ENCODE results near the gene FOXO6. TPM values are rescaled to one million over a fixed set of nuclear protein-coding genes. Genes with fewer than 3 reads are reported as not detected.

The FOXO6 gene
- total RNA-seq, 1 experiment from 2014 or later = 5.4 TPM

DNA sequence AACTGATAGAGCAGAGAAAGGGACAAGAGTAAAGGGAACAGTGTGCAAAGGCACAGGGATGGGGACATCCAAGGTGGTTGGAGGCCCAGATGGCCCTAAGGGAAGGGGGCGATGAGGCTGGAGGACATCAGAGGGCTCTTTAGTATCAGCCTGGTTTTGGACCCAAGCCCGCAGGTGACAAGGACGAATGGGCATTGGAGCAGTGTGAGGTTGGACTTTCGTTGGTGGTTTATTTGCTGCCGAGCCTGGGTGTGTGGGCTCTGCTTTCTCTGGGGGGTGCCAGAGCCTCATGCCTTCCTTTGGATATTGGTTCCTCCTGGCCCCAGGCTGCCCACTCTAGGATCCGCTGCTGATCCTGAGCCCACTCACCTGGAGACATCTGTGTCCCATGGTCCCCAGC is 12.1 kb downstream of the FOXO6 start (continued):
- TF ChIP-seq, protein P1, sequence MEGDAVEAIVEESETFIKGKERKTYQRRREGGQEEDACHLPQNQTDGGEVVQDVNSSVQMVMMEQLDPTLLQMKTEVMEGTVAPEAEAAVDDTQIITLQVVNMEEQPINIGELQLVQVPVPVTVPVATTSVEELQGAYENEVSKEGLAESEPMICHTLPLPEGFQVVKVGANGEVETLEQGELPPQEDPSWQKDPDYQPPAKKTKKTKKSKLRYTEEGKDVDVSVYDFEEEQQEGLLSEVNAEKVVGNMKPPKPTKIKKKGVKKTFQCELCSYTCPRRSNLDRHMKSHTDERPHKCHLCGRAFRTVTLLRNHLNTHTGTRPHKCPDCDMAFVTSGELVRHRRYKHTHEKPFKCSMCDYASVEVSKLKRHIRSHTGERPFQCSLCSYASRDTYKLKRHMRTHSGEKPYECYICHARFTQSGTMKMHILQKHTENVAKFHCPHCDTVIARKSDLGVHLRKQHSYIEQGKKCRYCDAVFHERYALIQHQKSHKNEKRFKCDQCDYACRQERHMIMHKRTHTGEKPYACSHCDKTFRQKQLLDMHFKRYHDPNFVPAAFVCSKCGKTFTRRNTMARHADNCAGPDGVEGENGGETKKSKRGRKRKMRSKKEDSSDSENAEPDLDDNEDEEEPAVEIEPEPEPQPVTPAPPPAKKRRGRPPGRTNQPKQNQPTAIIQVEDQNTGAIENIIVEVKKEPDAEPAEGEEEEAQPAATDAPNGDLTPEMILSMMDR (IDR thresholded peaks at IDR 0.05) = no peak
- TF ChIP-seq MYBL2 (CRISPR knock-in tag; IDR thresholded peaks at IDR 0.05) = no peak
- TF ChIP-seq, protein P2, sequence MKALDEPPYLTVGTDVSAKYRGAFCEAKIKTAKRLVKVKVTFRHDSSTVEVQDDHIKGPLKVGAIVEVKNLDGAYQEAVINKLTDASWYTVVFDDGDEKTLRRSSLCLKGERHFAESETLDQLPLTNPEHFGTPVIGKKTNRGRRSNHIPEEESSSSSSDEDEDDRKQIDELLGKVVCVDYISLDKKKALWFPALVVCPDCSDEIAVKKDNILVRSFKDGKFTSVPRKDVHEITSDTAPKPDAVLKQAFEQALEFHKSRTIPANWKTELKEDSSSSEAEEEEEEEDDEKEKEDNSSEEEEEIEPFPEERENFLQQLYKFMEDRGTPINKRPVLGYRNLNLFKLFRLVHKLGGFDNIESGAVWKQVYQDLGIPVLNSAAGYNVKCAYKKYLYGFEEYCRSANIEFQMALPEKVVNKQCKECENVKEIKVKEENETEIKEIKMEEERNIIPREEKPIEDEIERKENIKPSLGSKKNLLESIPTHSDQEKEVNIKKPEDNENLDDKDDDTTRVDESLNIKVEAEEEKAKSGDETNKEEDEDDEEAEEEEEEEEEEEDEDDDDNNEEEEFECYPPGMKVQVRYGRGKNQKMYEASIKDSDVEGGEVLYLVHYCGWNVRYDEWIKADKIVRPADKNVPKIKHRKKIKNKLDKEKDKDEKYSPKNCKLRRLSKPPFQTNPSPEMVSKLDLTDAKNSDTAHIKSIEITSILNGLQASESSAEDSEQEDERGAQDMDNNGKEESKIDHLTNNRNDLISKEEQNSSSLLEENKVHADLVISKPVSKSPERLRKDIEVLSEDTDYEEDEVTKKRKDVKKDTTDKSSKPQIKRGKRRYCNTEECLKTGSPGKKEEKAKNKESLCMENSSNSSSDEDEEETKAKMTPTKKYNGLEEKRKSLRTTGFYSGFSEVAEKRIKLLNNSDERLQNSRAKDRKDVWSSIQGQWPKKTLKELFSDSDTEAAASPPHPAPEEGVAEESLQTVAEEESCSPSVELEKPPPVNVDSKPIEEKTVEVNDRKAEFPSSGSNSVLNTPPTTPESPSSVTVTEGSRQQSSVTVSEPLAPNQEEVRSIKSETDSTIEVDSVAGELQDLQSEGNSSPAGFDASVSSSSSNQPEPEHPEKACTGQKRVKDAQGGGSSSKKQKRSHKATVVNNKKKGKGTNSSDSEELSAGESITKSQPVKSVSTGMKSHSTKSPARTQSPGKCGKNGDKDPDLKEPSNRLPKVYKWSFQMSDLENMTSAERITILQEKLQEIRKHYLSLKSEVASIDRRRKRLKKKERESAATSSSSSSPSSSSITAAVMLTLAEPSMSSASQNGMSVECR (CRISPR knock-in tag; IDR thresholded peaks at IDR 0.05; ENCODE audit: borderline replicate concordance) = no peak
- no peak for TF ChIP-seq CDX4 (CRISPR knock-in tag; IDR thresholded peaks at IDR 0.05; ENCODE audit: borderline replicate concordance)

DNA sequence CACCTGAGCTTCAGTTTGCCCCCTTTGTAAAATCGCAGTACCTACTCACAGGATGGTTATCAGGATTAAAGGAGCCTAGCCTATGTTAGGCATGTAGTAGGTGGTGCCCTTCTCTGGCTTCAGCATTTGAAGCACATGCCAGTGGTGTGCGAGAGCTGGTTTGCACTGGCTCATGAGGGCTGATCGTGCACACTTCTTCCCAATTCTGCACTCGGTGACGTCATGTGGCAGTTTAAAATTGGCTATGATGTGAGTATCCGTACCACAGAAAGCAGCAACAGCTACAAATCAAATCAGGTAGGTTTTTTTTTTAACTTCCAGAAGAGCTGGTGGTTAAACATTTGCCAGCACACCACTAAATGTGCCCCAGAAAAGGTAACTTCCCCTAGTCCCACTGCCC is 13.5 kb downstream of the FOXO6 start:
- H3K27ac Mint-ChIP-seq = no peak overlapping the region
- POLR2A ChIA-PET = no interaction called here
- no peak for ATAC-seq
- DNase-seq (ENCODE audit: low spot score) = no peak
- no peak overlapping the region for H3K4me3 Mint-ChIP-seq
- TF ChIP-seq, protein P3, sequence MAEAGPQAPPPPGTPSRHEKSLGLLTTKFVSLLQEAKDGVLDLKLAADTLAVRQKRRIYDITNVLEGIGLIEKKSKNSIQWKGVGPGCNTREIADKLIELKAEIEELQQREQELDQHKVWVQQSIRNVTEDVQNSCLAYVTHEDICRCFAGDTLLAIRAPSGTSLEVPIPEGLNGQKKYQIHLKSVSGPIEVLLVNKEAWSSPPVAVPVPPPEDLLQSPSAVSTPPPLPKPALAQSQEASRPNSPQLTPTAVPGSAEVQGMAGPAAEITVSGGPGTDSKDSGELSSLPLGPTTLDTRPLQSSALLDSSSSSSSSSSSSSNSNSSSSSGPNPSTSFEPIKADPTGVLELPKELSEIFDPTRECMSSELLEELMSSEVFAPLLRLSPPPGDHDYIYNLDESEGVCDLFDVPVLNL (CRISPR knock-in tag; IDR thresholded peaks at IDR 0.05; ENCODE audit: borderline replicate concordance, low read depth) = no peak
- TF ChIP-seq ZBTB21 (CRISPR knock-in tag; IDR thresholded peaks at IDR 0.05; ENCODE audit: borderline replicate concordance) (no peak), ZBTB43 (CRISPR knock-in tag; IDR thresholded peaks at IDR 0.05) (no peak)
- peaks cover 53% of the 10 kb centered on the region for H3K4me1 Mint-ChIP-seq
- H3K27me3 Mint-ChIP-seq (ENCODE audit: low read depth) = peaks cover 12% of the 10 kb centered on the region
- no peaks in the 10 kb centered on the region for H3K36me3 Mint-ChIP-seq
- no peaks in the 10 kb centered on the region for H3K9me3 Mint-ChIP-seq
- CTCF ChIA-PET = interaction anchor here (1.3 to 1.5 kb wide), 2 partner anchors 14 to 20 kb away, joined by 4 to 6 read pairs; partner anchors contain the start of gene FOXO6

DNA sequence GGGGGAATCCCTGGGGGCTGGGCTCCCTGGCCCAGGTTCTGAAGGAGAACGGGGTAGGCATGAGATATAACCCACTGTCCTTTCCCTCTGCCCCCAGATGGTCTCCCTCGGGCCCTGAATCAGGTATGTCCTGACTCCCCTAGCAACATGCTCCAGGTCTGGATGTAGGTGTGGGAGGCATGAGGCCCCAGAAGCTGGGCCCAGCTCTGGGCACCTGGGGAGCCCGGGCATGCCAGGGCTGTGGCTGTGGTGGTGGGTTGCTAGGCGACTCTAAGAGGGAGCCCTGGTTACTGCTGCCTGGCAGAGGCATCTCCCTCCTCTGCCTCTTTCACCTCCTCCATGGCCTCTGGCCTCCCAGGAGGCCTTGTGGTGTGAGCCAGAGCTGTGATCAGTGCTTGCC is 16.2 kb downstream of the FOXO6 start:
- no peak for ATAC-seq
- Mint-ChIP-seq H3K9me3 (no peaks in the 10 kb centered on the region), H3K27me3 (ENCODE audit: low read depth) (peaks cover 28% of the 10 kb centered on the region), H3K27ac (no peak overlapping the region), H3K36me3 (no peaks in the 10 kb centered on the region), H3K4me3 (no peak overlapping the region), H3K4me1 (peaks cover 44% of the 10 kb centered on the region)
- DNase-seq (ENCODE audit: low spot score) = no peak
- CTCF ChIA-PET = interaction anchor here (0.7 to 4.0 kb wide), 4 partner anchors 16 to 57 kb away, joined by 3 to 21 read pairs (median 6); partner anchors contain the start of gene FOXO6
- POLR2A ChIA-PET = no interaction called here
- TF ChIP-seq GTF2I (CRISPR knock-in tag; conservative IDR thresholded peaks at IDR 0.05) = no peak
- TF ChIP-seq EMX1 (CRISPR knock-in tag; IDR thresholded peaks at IDR 0.05) = no peak
- TF ChIP-seq, protein P4, sequence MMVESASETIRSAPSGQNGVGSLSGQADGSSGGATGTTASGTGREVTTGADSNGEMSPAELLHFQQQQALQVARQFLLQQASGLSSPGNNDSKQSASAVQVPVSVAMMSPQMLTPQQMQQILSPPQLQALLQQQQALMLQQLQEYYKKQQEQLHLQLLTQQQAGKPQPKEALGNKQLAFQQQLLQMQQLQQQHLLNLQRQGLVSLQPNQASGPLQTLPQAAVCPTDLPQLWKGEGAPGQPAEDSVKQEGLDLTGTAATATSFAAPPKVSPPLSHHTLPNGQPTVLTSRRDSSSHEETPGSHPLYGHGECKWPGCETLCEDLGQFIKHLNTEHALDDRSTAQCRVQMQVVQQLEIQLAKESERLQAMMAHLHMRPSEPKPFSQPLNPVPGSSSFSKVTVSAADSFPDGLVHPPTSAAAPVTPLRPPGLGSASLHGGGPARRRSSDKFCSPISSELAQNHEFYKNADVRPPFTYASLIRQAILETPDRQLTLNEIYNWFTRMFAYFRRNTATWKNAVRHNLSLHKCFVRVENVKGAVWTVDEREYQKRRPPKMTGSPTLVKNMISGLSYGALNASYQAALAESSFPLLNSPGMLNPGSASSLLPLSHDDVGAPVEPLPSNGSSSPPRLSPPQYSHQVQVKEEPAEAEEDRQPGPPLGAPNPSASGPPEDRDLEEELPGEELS (CRISPR knock-in tag; IDR thresholded peaks at IDR 0.05) = no peak
- TF ChIP-seq OVOL2 (CRISPR knock-in tag; IDR thresholded peaks at IDR 0.05; ENCODE audit: borderline replicate concordance) = no peak
- TF ChIP-seq, protein P5, sequence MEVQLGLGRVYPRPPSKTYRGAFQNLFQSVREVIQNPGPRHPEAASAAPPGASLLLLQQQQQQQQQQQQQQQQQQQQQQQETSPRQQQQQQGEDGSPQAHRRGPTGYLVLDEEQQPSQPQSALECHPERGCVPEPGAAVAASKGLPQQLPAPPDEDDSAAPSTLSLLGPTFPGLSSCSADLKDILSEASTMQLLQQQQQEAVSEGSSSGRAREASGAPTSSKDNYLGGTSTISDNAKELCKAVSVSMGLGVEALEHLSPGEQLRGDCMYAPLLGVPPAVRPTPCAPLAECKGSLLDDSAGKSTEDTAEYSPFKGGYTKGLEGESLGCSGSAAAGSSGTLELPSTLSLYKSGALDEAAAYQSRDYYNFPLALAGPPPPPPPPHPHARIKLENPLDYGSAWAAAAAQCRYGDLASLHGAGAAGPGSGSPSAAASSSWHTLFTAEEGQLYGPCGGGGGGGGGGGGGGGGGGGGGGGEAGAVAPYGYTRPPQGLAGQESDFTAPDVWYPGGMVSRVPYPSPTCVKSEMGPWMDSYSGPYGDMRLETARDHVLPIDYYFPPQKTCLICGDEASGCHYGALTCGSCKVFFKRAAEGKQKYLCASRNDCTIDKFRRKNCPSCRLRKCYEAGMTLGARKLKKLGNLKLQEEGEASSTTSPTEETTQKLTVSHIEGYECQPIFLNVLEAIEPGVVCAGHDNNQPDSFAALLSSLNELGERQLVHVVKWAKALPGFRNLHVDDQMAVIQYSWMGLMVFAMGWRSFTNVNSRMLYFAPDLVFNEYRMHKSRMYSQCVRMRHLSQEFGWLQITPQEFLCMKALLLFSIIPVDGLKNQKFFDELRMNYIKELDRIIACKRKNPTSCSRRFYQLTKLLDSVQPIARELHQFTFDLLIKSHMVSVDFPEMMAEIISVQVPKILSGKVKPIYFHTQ (CRISPR knock-in tag; IDR thresholded peaks at IDR 0.05) = no peak
- no peak for TF ChIP-seq ZNF263 (CRISPR knock-in tag; IDR thresholded peaks at IDR 0.05; ENCODE audit: low read depth)
- TF ChIP-seq, protein P6, sequence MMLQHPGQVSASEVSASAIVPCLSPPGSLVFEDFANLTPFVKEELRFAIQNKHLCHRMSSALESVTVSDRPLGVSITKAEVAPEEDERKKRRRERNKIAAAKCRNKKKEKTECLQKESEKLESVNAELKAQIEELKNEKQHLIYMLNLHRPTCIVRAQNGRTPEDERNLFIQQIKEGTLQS (CRISPR knock-in tag; conservative IDR thresholded peaks at IDR 0.05) = no peak
- TF ChIP-seq JAZF1 (CRISPR knock-in tag; IDR thresholded peaks at IDR 0.05) = no peak
- TF ChIP-seq SOX15 (CRISPR knock-in tag; IDR thresholded peaks at IDR 0.05) = no peak
- TF ChIP-seq MAX (CRISPR knock-in tag; IDR thresholded peaks at IDR 0.05) = no peak
- TF ChIP-seq CREB1 (CRISPR knock-in tag; IDR thresholded peaks at IDR 0.05) = no peak
